ENCODE data around the gene CASS4. TPM values are rescaled to one million over a fixed set of nuclear protein-coding genes. Genes with fewer than 3 reads are reported as not detected.

The CASS4 gene
- total RNA-seq, 1 experiment from 2014 or later = 0.64 TPM

GRCh38 chr20:56420028-56420427 is 8.0 kb downstream of the CASS4 start:
- DNase-seq = peak in 1 of 2 experiments; percentile 32
- CTCF ChIA-PET = interaction anchor here (1.0 kb wide), 1 partner anchor 96 kb away, joined by 4 read pairs; no protein-coding TSS in a partner anchor
- no peak overlapping the region for H3K4me3 ChIP-seq (ENCODE audit: low read depth, low read length)
- intact Hi-C loops (cut with micrococcal nuclease; ENCODE audit: unreplicated experiment) = no loop called here
- BruUV-seq (replicated peaks) = no TSS peak
- no peak overlapping the region for H3K27ac Mint-ChIP-seq (ENCODE audit: unreplicated experiment)
- no peak for TF ChIP-seq CTCF (IDR thresholded peaks at IDR 0.05; ENCODE audit: insufficient read depth in 1 of 2, low read depth in 1 of 2, low read length in 1 of 2, severe bottlenecking in 1 of 2, unreplicated experiment in 1 of 2)
- H3K27me3 Mint-ChIP-seq (ENCODE audit: insufficient read depth, unreplicated experiment) = no peaks in the 10 kb centered on the region
- H3K9me3 Mint-ChIP-seq (ENCODE audit: unreplicated experiment) = no peaks in the 10 kb centered on the region
- POLR2A ChIA-PET = no interaction called here
- no peaks in the 10 kb centered on the region for H3K36me3 ChIP-seq (ENCODE audit: control insufficient read depth, insufficient read depth, low read length)
- no peak overlapping the region for H3K4me3 Mint-ChIP-seq (ENCODE audit: unreplicated experiment)
- H3K27me3 ChIP-seq (replicated peaks; ENCODE audit: control insufficient read depth, insufficient read depth, low read length) = no peaks in the 10 kb centered on the region
- H3K4me1 Mint-ChIP-seq (ENCODE audit: low read depth, unreplicated experiment) = peaks cover 27% of the 10 kb centered on the region
- H3K4me1 ChIP-seq = peaks cover 20% of the 10 kb centered on the region
- no peaks in the 10 kb centered on the region for H3K36me3 Mint-ChIP-seq (ENCODE audit: insufficient read depth, unreplicated experiment)
- no peaks in the 10 kb centered on the region for H3K9me3 ChIP-seq

GRCh38 chr20:56420940-56421688 is 9.1 kb downstream of the CASS4 start:
- Mint-ChIP-seq H3K27me3 (ENCODE audit: insufficient read depth, unreplicated experiment) (no peaks in the 10 kb centered on the region), H3K4me3 (ENCODE audit: unreplicated experiment) (no peak overlapping the region), H3K27ac (ENCODE audit: unreplicated experiment) (no peak overlapping the region), H3K36me3 (ENCODE audit: insufficient read depth, unreplicated experiment) (no peaks in the 10 kb centered on the region), H3K4me1 (ENCODE audit: low read depth, unreplicated experiment) (peaks cover 27% of the 10 kb centered on the region), H3K9me3 (ENCODE audit: unreplicated experiment) (no peaks in the 10 kb centered on the region)
- intact Hi-C loops (cut with micrococcal nuclease; ENCODE audit: unreplicated experiment) = no loop called here
- no peaks in the 10 kb centered on the region for H3K36me3 ChIP-seq (ENCODE audit: control insufficient read depth, insufficient read depth, low read length)
- no peaks in the 10 kb centered on the region for H3K9me3 ChIP-seq
- peaks cover 20% of the 10 kb centered on the region for H3K4me1 ChIP-seq
- no TSS peak for BruUV-seq (replicated peaks)
- H3K27me3 ChIP-seq (replicated peaks; ENCODE audit: control insufficient read depth, insufficient read depth, low read length) = no peaks in the 10 kb centered on the region
- no peak for DNase-seq
- H3K4me3 ChIP-seq (ENCODE audit: low read depth, low read length) = no peak overlapping the region
- TF ChIP-seq CTCF (IDR thresholded peaks at IDR 0.05; ENCODE audit: insufficient read depth in 1 of 2, low read depth in 1 of 2, low read length in 1 of 2, severe bottlenecking in 1 of 2, unreplicated experiment in 1 of 2) = no peak
- ChIA-PET POLR2A (no interaction called here), CTCF (interaction anchor here (1.0 kb wide), 1 partner anchor 12 kb away, joined by 3 read pairs; no protein-coding TSS in a partner anchor)

GRCh38 chr20:56422076-56422823 is 10.2 kb downstream of the CASS4 start:
- ChIA-PET POLR2A (no interaction called here), CTCF (interaction anchor here (1.4 kb wide), 1 partner anchor 30 kb away, joined by 4 read pairs; the partner anchor contains the start of genes AURKA and CSTF1)
- Histone ChIP-seq H3K9me3 (no peaks in the 10 kb centered on the region), H3K27me3 (replicated peaks; ENCODE audit: control insufficient read depth, insufficient read depth, low read length) (no peaks in the 10 kb centered on the region), H3K4me3 (ENCODE audit: low read depth, low read length) (no peak overlapping the region), H3K4me1 (peaks cover 20% of the 10 kb centered on the region), H3K36me3 (ENCODE audit: control insufficient read depth, insufficient read depth, low read length) (no peaks in the 10 kb centered on the region)
- Mint-ChIP-seq H3K27me3 (ENCODE audit: insufficient read depth, unreplicated experiment) (no peaks in the 10 kb centered on the region), H3K9me3 (ENCODE audit: unreplicated experiment) (no peaks in the 10 kb centered on the region), H3K27ac (ENCODE audit: unreplicated experiment) (no peak overlapping the region), H3K4me3 (ENCODE audit: unreplicated experiment) (no peak overlapping the region), H3K4me1 (ENCODE audit: low read depth, unreplicated experiment) (peaks cover 27% of the 10 kb centered on the region), H3K36me3 (ENCODE audit: insufficient read depth, unreplicated experiment) (no peaks in the 10 kb centered on the region)
- intact Hi-C loops (cut with micrococcal nuclease; ENCODE audit: unreplicated experiment) = loop anchor here (1.0 kb wide), 1 partner anchor 36 kb away; no protein-coding TSS in a partner anchor
- DNase-seq = no peak
- no peak for TF ChIP-seq CTCF (IDR thresholded peaks at IDR 0.05; ENCODE audit: insufficient read depth in 1 of 2, low read depth in 1 of 2, low read length in 1 of 2, severe bottlenecking in 1 of 2, unreplicated experiment in 1 of 2)
- no TSS peak for BruUV-seq (replicated peaks)
